Fibroblast of lung (primary cell): Measurements from ENCODE around the gene DUS2. TPM values are rescaled to one million over a fixed set of nuclear protein-coding genes. Genes with fewer than 3 reads are reported as not detected.
"Not testable (repeated sequence)": the region's sequence is repeated elsewhere in the genome, so short reads cannot be mapped to it uniquely, and the experiment has no call there.

Experiments used
- DNase-seq, 2 donors: peaks; one replicate each; pipeline versions ENCODE4 v3.0.0 to v3.0.0-alpha.2; 2010; ENCODE audit warnings: low read depth in 2 of 2
- H2AFZ ChIP-seq: 2 replicates; pipeline ENCODE4 v1.5.1; 2012; ENCODE audit warnings: low read length, control low read depth, inconsistent platforms
- H3K27ac ChIP-seq: 2 replicates; pipeline ENCODE4 v1.5.1; 2011; ENCODE audit warnings: low read length, control low read depth; ENCODE audit not compliant: insufficient read depth
- H3K27me3 ChIP-seq: 2 replicates; pipeline ENCODE4 v1.5.1; 2011; ENCODE audit warnings: mild to moderate bottlenecking, low read length; ENCODE audit not compliant: control insufficient read depth, insufficient read depth
- H3K36me3 ChIP-seq: 2 replicates; pipeline ENCODE4 v1.5.1; 2011; ENCODE audit warnings: low read length; ENCODE audit not compliant: control insufficient read depth, insufficient read depth
- H3K4me1 ChIP-seq: 2 replicates; pipeline ENCODE4 v1.5.1; 2011; ENCODE audit warnings: low read length; ENCODE audit not compliant: control insufficient read depth, insufficient read depth; ENCODE audit errors: extremely low read depth
- H3K4me2 ChIP-seq: 2 replicates; pipeline ENCODE4 v1.5.1; 2011; ENCODE audit warnings: low read length, control low read depth; ENCODE audit not compliant: insufficient read depth; ENCODE audit errors: extremely low read depth
- H3K4me3 ChIP-seq, 4 experiments: fragments of 200-600 bp in 1 of 4; sonication (generic) in 1 of 4; replicated peaks in 1 of 4; 2 replicates each; pipeline ENCODE4 v1.5.1; 2011 to 2016; ENCODE audit warnings: low read length in 4 of 4, low read depth in 3 of 4, mild to moderate bottlenecking in 3 of 4, control low read depth in 2 of 4, inconsistent platforms in 1 of 4, mixed read lengths in 1 of 4; ENCODE audit not compliant: insufficient read depth in 1 of 4; ENCODE audit errors: control extremely low read depth in 1 of 4
- H3K79me2 ChIP-seq: 2 replicates; pipeline ENCODE4 v1.5.1; 2012; ENCODE audit warnings: mild to moderate bottlenecking, low read length, inconsistent platforms; ENCODE audit not compliant: control insufficient read depth, insufficient read depth
- H3K9ac ChIP-seq: 2 replicates; pipeline ENCODE4 v1.5.1; 2011; ENCODE audit warnings: mild to moderate bottlenecking, low read length, control low read depth; ENCODE audit not compliant: insufficient read depth
- H3K9me3 ChIP-seq: 2 replicates; pipeline ENCODE4 v1.5.1; 2012; ENCODE audit warnings: low read depth, low read length; ENCODE audit not compliant: control insufficient read depth, insufficient read depth
- H4K20me1 ChIP-seq: 2 replicates; pipeline ENCODE4 v1.5.1; 2011; ENCODE audit warnings: low read length; ENCODE audit not compliant: control insufficient read depth, insufficient read depth; ENCODE audit errors: extremely low read depth
- CTCF ChIP-seq, 2 donors: IDR thresholded peaks in 1 of 2; conservative IDR thresholded peaks in 1 of 2; 1 replicate in 1 of 2; 2 replicates in 1 of 2; pipeline ENCODE4 v1.5.1; 2011 to 2012; ENCODE audit warnings: low read length in 2 of 2, control low read depth in 1 of 2, inconsistent platforms in 1 of 2, low read depth in 1 of 2, mild to moderate bottlenecking in 1 of 2
- EZH2 ChIP-seq: IDR thresholded peaks from 2 replicates; pipeline ENCODE4 v1.5.1; 2012; ENCODE audit warnings: low read length, control low read depth, mild to moderate bottlenecking; ENCODE audit errors: missing control alignments
- polyA plus RNA-seq, 2 donors: library from polyadenylated mRNA; depleted of rRNA in 1 of 2; stranded (reverse) in 1 of 2; unstranded in 1 of 2; fragments of >200 nt; gene quantifications; 2 replicates each; pipeline ENCODE4 v1.2.1, GENCODE V29; 2011 to 2012; ENCODE audit warnings: missing spikeins in 1 of 2
- total RNA-seq: library from RNA; depleted of rRNA; stranded (reverse); fragments of >200 nt; gene quantifications from 2 replicates; pipeline ENCODE4 v1.2.1, GENCODE V29; 2014

Gene DUS2
- total and polyA plus RNA-seq, 2 donors (not counting 1 experiment from before 2014, with no cell fraction given), result 10.2 to 16.8 TPM

- Histone ChIP-seq H3K27ac (no peak overlapping the region), H3K4me1 (peaks cover 2% of the 10 kb centered on the region), H3K9ac (no peak overlapping the region), H2AFZ (no peak overlapping the region), H4K20me1 (no peaks in the 10 kb centered on the region), H3K4me2 (no peak overlapping the region), H3K9me3 (no peaks in the 10 kb centered on the region), H3K4me3 (no peak overlapping the region), H3K79me2 (no peaks in the 10 kb centered on the region), H3K27me3 (no peaks in the 10 kb centered on the region), H3K36me3 (no peaks in the 10 kb centered on the region)
- TF ChIP-seq CTCF (conservative IDR thresholded peaks at IDR 0.05 in 1 of 2, IDR thresholded peaks at IDR 0.05 in 1 of 2; ENCODE audit: low read depth in 1 of 2, low read length in 2 of 2), result no peak
- TF ChIP-seq EZH2, result no peak
- DNase-seq, result no peak
Measured at GRCh38 chr16:67995423-67995822, 27.7 kb upstream of the DUS2 start.

- DNase-seq, result no peak
- Histone ChIP-seq H3K9me3 (no peaks in the 10 kb centered on the region), H3K4me1 (peaks cover 2% of the 10 kb centered on the region), H3K36me3 (no peaks in the 10 kb centered on the region), H2AFZ (no peak overlapping the region), H3K79me2 (no peaks in the 10 kb centered on the region), H3K27me3 (no peaks in the 10 kb centered on the region), H3K4me3 (no peak overlapping the region), H3K27ac (no peak overlapping the region), H4K20me1 (no peaks in the 10 kb centered on the region), H3K4me2 (no peak overlapping the region), H3K9ac (no peak overlapping the region)
- TF ChIP-seq CTCF (conservative IDR thresholded peaks at IDR 0.05 in 1 of 2, IDR thresholded peaks at IDR 0.05 in 1 of 2; ENCODE audit: low read depth in 1 of 2, low read length in 2 of 2) (no peak), EZH2 (no peak)
Measured at GRCh38 chr16:67996666-67997065, 26.4 kb upstream of the DUS2 start.

GRCh38 chr16:67998231-67998778 is 24.8 kb upstream of the DUS2 start:
- not testable (repeated sequence) for H3K79me2 ChIP-seq, H3K4me1 ChIP-seq, H2AFZ ChIP-seq, H3K9ac ChIP-seq, H3K27me3 ChIP-seq, H3K4me3 ChIP-seq, H3K27ac ChIP-seq, H3K4me2 ChIP-seq, H3K9me3 ChIP-seq, H3K36me3 ChIP-seq, H4K20me1 ChIP-seq, DNase-seq

- H3K9ac ChIP-seq, DNase-seq, H3K4me3 ChIP-seq, H3K27ac ChIP-seq, H4K20me1 ChIP-seq, H2AFZ ChIP-seq, H3K27me3 ChIP-seq, H3K9me3 ChIP-seq, H3K79me2 ChIP-seq, H3K4me2 ChIP-seq, H3K4me1 ChIP-seq, H3K36me3 ChIP-seq: not testable (repeated sequence)
Measured at GRCh38 chr16:67998779-67999688, 24.1 kb upstream of the DUS2 start, which contains the start of gene DPEP2. Gene DPEP2, minus strand, starts transcription at chr16:67999484. Its CDS starts 6,272 bp downstream, at chr16:67993212.
